ENCODE data around the gene LMBRD2.

DNA sequence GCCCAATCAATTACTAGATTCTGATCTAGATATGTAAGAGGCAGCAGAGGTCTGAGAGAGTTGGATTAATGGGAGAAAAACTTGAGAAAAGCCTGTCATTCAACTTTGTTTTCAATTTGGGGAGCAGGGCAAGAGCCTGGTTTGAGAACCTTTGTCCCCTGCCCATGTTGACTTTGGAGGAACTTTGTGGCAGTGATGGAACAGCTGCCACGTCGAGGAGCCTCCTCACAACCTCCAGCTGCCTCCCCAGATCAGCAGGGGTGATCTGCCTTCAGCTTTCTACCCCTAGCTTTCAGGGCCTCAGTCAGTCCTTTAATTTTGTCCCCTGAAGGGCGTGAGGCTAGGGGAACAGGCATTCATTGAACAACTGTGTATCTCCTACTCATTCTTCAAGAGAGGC, 8.9 kb upstream of the LMBRD2 start:
- TF ChIP-seq, protein P1, sequence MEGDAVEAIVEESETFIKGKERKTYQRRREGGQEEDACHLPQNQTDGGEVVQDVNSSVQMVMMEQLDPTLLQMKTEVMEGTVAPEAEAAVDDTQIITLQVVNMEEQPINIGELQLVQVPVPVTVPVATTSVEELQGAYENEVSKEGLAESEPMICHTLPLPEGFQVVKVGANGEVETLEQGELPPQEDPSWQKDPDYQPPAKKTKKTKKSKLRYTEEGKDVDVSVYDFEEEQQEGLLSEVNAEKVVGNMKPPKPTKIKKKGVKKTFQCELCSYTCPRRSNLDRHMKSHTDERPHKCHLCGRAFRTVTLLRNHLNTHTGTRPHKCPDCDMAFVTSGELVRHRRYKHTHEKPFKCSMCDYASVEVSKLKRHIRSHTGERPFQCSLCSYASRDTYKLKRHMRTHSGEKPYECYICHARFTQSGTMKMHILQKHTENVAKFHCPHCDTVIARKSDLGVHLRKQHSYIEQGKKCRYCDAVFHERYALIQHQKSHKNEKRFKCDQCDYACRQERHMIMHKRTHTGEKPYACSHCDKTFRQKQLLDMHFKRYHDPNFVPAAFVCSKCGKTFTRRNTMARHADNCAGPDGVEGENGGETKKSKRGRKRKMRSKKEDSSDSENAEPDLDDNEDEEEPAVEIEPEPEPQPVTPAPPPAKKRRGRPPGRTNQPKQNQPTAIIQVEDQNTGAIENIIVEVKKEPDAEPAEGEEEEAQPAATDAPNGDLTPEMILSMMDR (conservative IDR thresholded peaks at IDR 0.05; ENCODE audit: low read depth, low read length), result no peak
- no peak for TF ChIP-seq EZH2 (IDR thresholded peaks at IDR 0.05; ENCODE audit: borderline replicate concordance, low read depth, low read length, poor library complexity, severe bottlenecking)
